HG03064 (cell line): ENCODE results near the gene MZF1.
"Not testable (repeated sequence)": the region's sequence is repeated elsewhere in the genome, so short reads cannot be mapped to it uniquely, and the experiment has no call there.

Experiments used
- ATAC-seq: cut with Tn5 transposase; IDR thresholded peaks from one replicate; pipeline ENCODE4 v1.9.1; 2021; ENCODE audit warnings: low read depth; ENCODE audit not compliant: unreplicated experiment

Gene MZF1

GRCh38 chr19:58543826-58544590, 29.1 kb downstream of the MZF1 start, which contains the start of gene TRIM28:
Gene TRIM28 (plus strand): TSS chr19:58544064. CDS start chr19:58544758, 694 bp downstream.
- peak; percentile 79 for ATAC-seq

- not testable (repeated sequence) for ATAC-seq
These were observed 30.3 kb downstream of the MZF1 start for GRCh38 chr19:58542641-58543372.

- not testable (repeated sequence) for ATAC-seq
These were observed 34.0 kb downstream of the MZF1 start for GRCh38 chr19:58539169-58539559.

- no peak for ATAC-seq
These were observed 34.6 kb downstream of the MZF1 start for GRCh38 chr19:58538257-58539168.

GRCh38 chr19:58536852-58537798, 36.0 kb downstream of the MZF1 start:
- ATAC-seq, result no peak

- ATAC-seq, result no peak
These were observed 37.3 kb downstream of the MZF1 start for GRCh38 chr19:58535857-58536256.

- no peak for ATAC-seq
These were observed 41.9 kb downstream of the MZF1 start for GRCh38 chr19:58531034-58531840.

GRCh38 chr19:58529405-58529804, 43.7 kb downstream of the MZF1 start:
- ATAC-seq, result no peak

GRCh38 chr19:58522709-58523108, 50.4 kb downstream of the MZF1 start:
- ATAC-seq, result no peak

GRCh38 chr19:58521651-58522050, 51.5 kb downstream of the MZF1 start:
- ATAC-seq, result no peak

GRCh38 chr19:58520257-58520599, 52.9 kb downstream of the MZF1 start:
- ATAC-seq, result no peak

GRCh38 chr19:58519355-58520256, 53.5 kb downstream of the MZF1 start, which contains the start of gene ZBTB45:
Gene ZBTB45 (minus strand): TSS chr19:58519810. CDS start chr19:58517673, 2,137 bp downstream.
- ATAC-seq, result peak; percentile 68

GRCh38 chr19:58519087-58519354, 54.1 kb downstream of the MZF1 start:
- ATAC-seq, result no peak

- ATAC-seq, result no peak
These were observed 54.7 kb downstream of the MZF1 start for GRCh38 chr19:58518256-58519086.

GRCh38 chr19:58516964-58517833, 55.9 kb downstream of the MZF1 start:
- ATAC-seq, result no peak

- no peak for ATAC-seq
These were observed 56.8 kb downstream of the MZF1 start for GRCh38 chr19:58516246-58516836.
